Neural cell (in vitro differentiated cells): Measurements from ENCODE around the gene PDK2. TPM values are rescaled to one million over a fixed set of nuclear protein-coding genes. Genes with fewer than 3 reads are reported as not detected.

Source experiments
- H2AFZ ChIP-seq: fragments of 200-600, 300-800 bp; sonication (generic), shearing (Covaris generic); 2 replicates; pipeline ENCODE4 v1.6.0; 2014; ENCODE audit warnings: low read depth, mild to moderate bottlenecking, antibody characterized with exemption, low read length, moderate library complexity
- H3F3A ChIP-seq: fragments of 200-600 bp; shearing (Covaris generic); 2 replicates; pipeline ENCODE4 v1.6.1; 2016; ENCODE audit warnings: mild to moderate bottlenecking, moderate library complexity, mixed read lengths, antibody characterized with exemption, low read length; ENCODE audit not compliant: insufficient read depth, poor library complexity, severe bottlenecking
- H3K27ac ChIP-seq: fragments of 200-600, 300-800 bp; sonication (generic), shearing (Covaris generic); 2 replicates; pipeline ENCODE4 v1.5.1; 2014; ENCODE audit warnings: mild to moderate bottlenecking, low read length, moderate library complexity
- H3K27me3 ChIP-seq: fragments of 300-800, 200-600 bp; sonication (generic), shearing (Covaris generic); 2 replicates; pipeline ENCODE4 v1.6.0; 2014; ENCODE audit warnings: mild to moderate bottlenecking, low read depth, low read length, moderate library complexity; ENCODE audit not compliant: insufficient read depth
- H3K36me3 ChIP-seq: fragments of 300-800, 200-600 bp; sonication (generic), shearing (Covaris generic); 2 replicates; pipeline ENCODE4 v1.5.1; 2014; ENCODE audit warnings: mild to moderate bottlenecking, antibody characterized with exemption, low read length, moderate library complexity; ENCODE audit not compliant: insufficient read depth
- H3K4me2 ChIP-seq: fragments of 300-800, 200-600 bp; sonication (generic), shearing (Covaris generic); 2 replicates; pipeline ENCODE4 v1.6.0; 2014; ENCODE audit warnings: mild to moderate bottlenecking, low read length
- H3K4me3 ChIP-seq: fragments of 300-800, 200-600 bp; sonication (generic), shearing (Covaris generic); 2 replicates; pipeline ENCODE4 v1.5.1; 2014; ENCODE audit warnings: mild to moderate bottlenecking, low read length, moderate library complexity
- H3K79me2 ChIP-seq: fragments of 200-600 bp; shearing (Covaris generic); replicated peaks from 2 replicates; pipeline ENCODE4 v1.6.0; 2014; ENCODE audit warnings: mild to moderate bottlenecking, low read length, moderate library complexity; ENCODE audit not compliant: insufficient read depth
- H3K9ac ChIP-seq: fragments of 300-800, 200-600 bp; sonication (generic), shearing (Covaris generic); 2 replicates; pipeline ENCODE4 v1.6.1; 2016; ENCODE audit warnings: mild to moderate bottlenecking, low read length, mixed read lengths
- H3K9me2 ChIP-seq: fragments of 200-600 bp; shearing (Covaris generic); 2 replicates; pipeline ENCODE4 v1.6.1; 2016; ENCODE audit warnings: mild to moderate bottlenecking, low read length, mixed read lengths; ENCODE audit not compliant: insufficient read depth
- H3K9me3 ChIP-seq: fragments of 200-600, 300-800 bp; sonication (generic), shearing (Covaris generic); 2 replicates; pipeline ENCODE4 v1.6.1; 2016; ENCODE audit warnings: mild to moderate bottlenecking, mixed run types, low read length, moderate library complexity, mixed read lengths
- H4K20me1 ChIP-seq: fragments of 200-600 bp; shearing (Covaris generic); 2 replicates; pipeline ENCODE4 v1.6.1; 2016; ENCODE audit warnings: mild to moderate bottlenecking, mixed run types; ENCODE audit not compliant: insufficient read depth
- CTCF ChIP-seq: fragments of 450-650 bp; IDR thresholded peaks from 2 replicates; pipeline ENCODE4 v1.5.1; 2014; ENCODE audit warnings: antibody characterized with exemption, mild to moderate bottlenecking, moderate library complexity; ENCODE audit not compliant: poor library complexity, severe bottlenecking
- EP300 ChIP-seq: fragments of 450-650 bp; conservative IDR thresholded peaks from 2 replicates; pipeline ENCODE4 v1.6.1; 2014; ENCODE audit warnings: antibody characterized with exemption, mild to moderate bottlenecking, moderate library complexity; ENCODE audit not compliant: poor library complexity, severe bottlenecking
- EZH2 ChIP-seq: fragments of 200-600, 300-800 bp; shearing (Covaris generic), sonication (generic); IDR thresholded peaks from 2 replicates; pipeline ENCODE4 v1.6.1; 2014; ENCODE audit warnings: antibody characterized with exemption, low read length, borderline replicate concordance, mild to moderate bottlenecking; ENCODE audit not compliant: insufficient read depth, poor library complexity, severe bottlenecking
- MXI1 ChIP-seq: fragments of 450-650 bp; conservative IDR thresholded peaks from 2 replicates; pipeline ENCODE4 v1.6.1; 2014; ENCODE audit warnings: antibody characterized with exemption, mild to moderate bottlenecking; ENCODE audit not compliant: poor library complexity, severe bottlenecking
- POLR2AphosphoS5 ChIP-seq: IDR thresholded peaks from 2 replicates; pipeline ENCODE4 v1.6.1; 2012
- RAD21 ChIP-seq: fragments of 450-650 bp; conservative IDR thresholded peaks from 2 replicates; pipeline ENCODE4 v1.6.1; 2014; ENCODE audit warnings: antibody characterized with exemption, mild to moderate bottlenecking, moderate library complexity
- REST ChIP-seq: IDR thresholded peaks from 2 replicates; pipeline ENCODE4 v1.6.1; 2012; ENCODE audit warnings: borderline replicate concordance
- SMC3 ChIP-seq: fragments of 450-650 bp; conservative IDR thresholded peaks from 2 replicates; pipeline ENCODE4 v1.6.1; 2014; ENCODE audit warnings: antibody characterized with exemption, mild to moderate bottlenecking, moderate library complexity; ENCODE audit not compliant: poor library complexity
- TAF1 ChIP-seq: IDR thresholded peaks from 2 replicates; pipeline ENCODE4 v1.6.1; 2012; ENCODE audit warnings: low read depth
- polyA plus RNA-seq: library from polyadenylated mRNA; depleted of rRNA; stranded (reverse); fragments of >200 nt; gene quantifications from 2 replicates; pipeline ENCODE4 v1.2.3, GENCODE V29; 2014

The PDK2 gene
- polyA plus RNA-seq, 1 donor from 2014 or later: 36.2 TPM

- no peak overlapping the region for H3K9ac ChIP-seq
- no peaks in the 10 kb centered on the region for H3F3A ChIP-seq
- H2AFZ ChIP-seq: no peak overlapping the region
- H4K20me1 ChIP-seq: no peaks in the 10 kb centered on the region
- H3K27me3 ChIP-seq: no peaks in the 10 kb centered on the region
- H3K9me3 ChIP-seq: no peaks in the 10 kb centered on the region
- no peak overlapping the region for H3K27ac ChIP-seq
- no peak overlapping the region for H3K4me3 ChIP-seq
- no peak overlapping the region for H3K4me2 ChIP-seq
- no peaks in the 10 kb centered on the region for H3K9me2 ChIP-seq
- TF ChIP-seq POLR2AphosphoS5 (no peak), MXI1 (no peak), CTCF (no peak), EZH2 (no peak), SMC3 (no peak), REST (no peak), TAF1 (no peak), RAD21 (no peak), EP300 (no peak)
- H3K36me3 ChIP-seq: peaks cover 7% of the 10 kb centered on the region
- H3K79me2 ChIP-seq: no peaks in the 10 kb centered on the region
Measured at GRCh38 chr17:50111673-50112655, 16.8 kb downstream of the PDK2 start.

- TF ChIP-seq TAF1 (no peak), CTCF (no peak)
- Histone ChIP-seq H2AFZ (no peak overlapping the region), H3K4me3 (no peak overlapping the region), H3K9me3 (no peaks in the 10 kb centered on the region), H3K27ac (no peak overlapping the region), H3K27me3 (no peaks in the 10 kb centered on the region), H3K36me3 (peaks cover 7% of the 10 kb centered on the region), H3F3A (no peaks in the 10 kb centered on the region), H3K9ac (no peak overlapping the region), H4K20me1 (no peaks in the 10 kb centered on the region), H3K9me2 (no peaks in the 10 kb centered on the region), H3K79me2 (no peaks in the 10 kb centered on the region), H3K4me2 (no peak overlapping the region)
Measured at GRCh38 chr17:50112694-50113093, 17.5 kb downstream of the PDK2 start.
